HepG2 (cell line): ENCODE data around the gene TUBB3. TPM values are rescaled to one million over a fixed set of nuclear protein-coding genes. Genes with fewer than 3 reads are reported as not detected.
A peak's percentile ranks its signal among the peaks of the same experiment; 100 is the strongest.

ENCODE experiments used
- HDAC1 ChIP-seq: sonication (generic); formaldehyde crosslinking; IDR thresholded peaks from 2 replicates; pipeline ENCODE4 v1.5.1; 2020; ENCODE audit warnings: mild to moderate bottlenecking, missing genetic modification reagents
- HMGXB4 ChIP-seq, 2 experiments: sonication (generic) in 1 of 2; formaldehyde crosslinking in 1 of 2; IDR thresholded peaks; 2 replicates each; pipeline versions ENCODE4 v1.4.0 to v1.6.1; 2018 to 2020; ENCODE audit warnings: missing genetic modification reagents in 2 of 2, borderline replicate concordance in 1 of 2, low read depth in 1 of 2, mild to moderate bottlenecking in 1 of 2, missing biosample characterization in 1 of 2
- REL ChIP-seq: sonication (generic); formaldehyde crosslinking; conservative IDR thresholded peaks from 2 replicates; pipeline ENCODE4 v1.8.0; 2022; ENCODE audit warnings: mild to moderate bottlenecking, missing genetic modification reagents, moderate library complexity
- ZBTB8A ChIP-seq: sonication (generic); formaldehyde crosslinking; IDR thresholded peaks from 2 replicates; pipeline ENCODE4 v1.4.0; 2020; ENCODE audit warnings: mild to moderate bottlenecking, low read depth, missing genetic modification reagents, borderline replicate concordance
- ZFX ChIP-seq: sonication (generic); formaldehyde crosslinking; IDR thresholded peaks from 2 replicates; pipeline ENCODE4 v1.4.0; 2020; ENCODE audit warnings: mild to moderate bottlenecking, low read depth, missing genetic modification reagents, moderate library complexity
- ZMYM3 ChIP-seq: sonication (generic); formaldehyde crosslinking; IDR thresholded peaks from 2 replicates; pipeline ENCODE4 v1.5.1; 2020; ENCODE audit warnings: mild to moderate bottlenecking, missing genetic modification reagents
- ZNF234 ChIP-seq: sonication (generic); formaldehyde crosslinking; conservative IDR thresholded peaks from 2 replicates; pipeline ENCODE4 v1.5.1; 2020; ENCODE audit warnings: mild to moderate bottlenecking, missing genetic modification reagents
- ZNF34 ChIP-seq: sonication (generic); formaldehyde crosslinking; IDR thresholded peaks from 2 replicates; pipeline ENCODE4 v1.4.0; 2020; ENCODE audit warnings: mild to moderate bottlenecking, missing genetic modification reagents, borderline replicate concordance
- ZNF710 ChIP-seq: sonication (generic); formaldehyde crosslinking; IDR thresholded peaks from 2 replicates; pipeline ENCODE4 v1.5.0; 2020; ENCODE audit warnings: mild to moderate bottlenecking, missing genetic modification reagents, borderline replicate concordance
- ZSCAN12 ChIP-seq: sonication (generic); formaldehyde crosslinking; IDR thresholded peaks from 2 replicates; pipeline ENCODE4 v1.9.0; 2021; ENCODE audit warnings: mild to moderate bottlenecking, missing genetic modification reagents
- polyA plus RNA-seq, 8 experiments: library from polyadenylated mRNA; depleted of rRNA in 3 of 8; stranded (reverse) in 7 of 8; unstranded in 1 of 8; fragments of >200 nt; fragmentation: Illumina TruSeq in 4 of 8; extraction: Trizol in 4 of 8; gene quantifications; 2 replicates each; pipeline versions ENCODE4 v1.2.1 to v1.2.3, GENCODE V29; 2011 to 2016; ENCODE audit warnings: low read depth in 4 of 8, missing spikeins in 1 of 8, mixed read lengths in 1 of 8; ENCODE audit not compliant: insufficient read depth in 1 of 8
- total RNA-seq, 5 experiments: library from RNA; depleted of rRNA; stranded (reverse); fragments of >200 nt; fragmentation: Illumina TruSeq; extraction: Trizol; gene quantifications; 2 replicates each; pipeline ENCODE4 v1.2.3, GENCODE V29; 2016; ENCODE audit warnings: low read depth in 1 of 5
- TF ChIP-seq, protein P1 (sequence below): sonication (generic); formaldehyde crosslinking; IDR thresholded peaks from 2 replicates; pipeline ENCODE4 v1.5.1; 2020; ENCODE audit warnings: mild to moderate bottlenecking, missing genetic modification reagents, moderate library complexity

TUBB3 gene
- total and polyA plus RNA-seq, 2 of the 13 experiments (the other 11 are each of a cell fraction or from before 2014, with no cell fraction given) = 110 to 185 TPM

DNA sequence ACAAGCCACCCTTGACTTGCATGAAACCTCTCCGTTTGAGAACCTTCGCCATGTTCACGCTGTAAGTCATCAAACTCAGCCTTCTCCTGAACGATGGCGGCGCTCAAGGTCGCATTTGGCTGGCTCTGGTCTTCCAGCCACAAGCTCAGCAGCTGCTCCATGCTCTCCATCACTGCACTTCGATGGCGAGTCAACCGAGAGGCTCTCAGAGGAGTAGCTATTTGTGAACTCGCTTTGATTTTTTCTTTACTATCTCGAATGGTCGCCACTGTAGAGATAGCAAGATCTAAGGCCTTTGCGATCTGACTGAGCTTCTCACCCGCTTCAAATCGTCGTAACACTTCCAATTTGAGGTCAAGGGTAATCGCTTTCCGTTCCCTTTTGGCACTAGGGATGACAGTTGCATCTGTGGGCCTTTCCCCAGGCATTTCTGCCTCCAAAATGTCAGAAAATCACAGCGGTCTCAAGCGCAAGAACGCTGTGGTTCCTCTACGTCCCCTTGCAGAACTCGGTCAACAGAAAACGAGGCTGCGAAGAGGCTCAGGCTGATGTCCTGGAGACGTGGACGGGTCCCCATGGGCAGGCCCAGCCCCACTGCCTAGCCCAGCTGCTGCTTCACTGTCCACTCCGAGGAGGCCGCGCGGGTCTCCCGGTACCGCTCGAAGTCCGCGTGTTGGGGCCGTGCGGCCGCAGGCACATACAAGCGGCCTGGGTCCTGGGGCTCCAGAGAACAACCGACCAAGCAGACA lies 48.5 kb downstream of the TUBB3 start (continued):
- no peak; a peak in 1 of 4 replicates for TF ChIP-seq HMGXB4 (CRISPR knock-in tag; IDR thresholded peaks at IDR 0.05; ENCODE audit: borderline replicate concordance in 1 of 2, low read depth in 1 of 2)
- 0 out of 2 replicates have a peak, but pooled peaks have one; percentile 18 for TF ChIP-seq ZNF234 (CRISPR knock-in tag)
- TF ChIP-seq ZFX (CRISPR knock-in tag) = peak; percentile 80
- peak; percentile 79 for TF ChIP-seq REL (CRISPR knock-in tag)
- no peak for TF ChIP-seq ZNF710 (CRISPR knock-in tag)
- TF ChIP-seq HDAC1 (CRISPR knock-in tag) = no peak
- TF ChIP-seq, protein P1, sequence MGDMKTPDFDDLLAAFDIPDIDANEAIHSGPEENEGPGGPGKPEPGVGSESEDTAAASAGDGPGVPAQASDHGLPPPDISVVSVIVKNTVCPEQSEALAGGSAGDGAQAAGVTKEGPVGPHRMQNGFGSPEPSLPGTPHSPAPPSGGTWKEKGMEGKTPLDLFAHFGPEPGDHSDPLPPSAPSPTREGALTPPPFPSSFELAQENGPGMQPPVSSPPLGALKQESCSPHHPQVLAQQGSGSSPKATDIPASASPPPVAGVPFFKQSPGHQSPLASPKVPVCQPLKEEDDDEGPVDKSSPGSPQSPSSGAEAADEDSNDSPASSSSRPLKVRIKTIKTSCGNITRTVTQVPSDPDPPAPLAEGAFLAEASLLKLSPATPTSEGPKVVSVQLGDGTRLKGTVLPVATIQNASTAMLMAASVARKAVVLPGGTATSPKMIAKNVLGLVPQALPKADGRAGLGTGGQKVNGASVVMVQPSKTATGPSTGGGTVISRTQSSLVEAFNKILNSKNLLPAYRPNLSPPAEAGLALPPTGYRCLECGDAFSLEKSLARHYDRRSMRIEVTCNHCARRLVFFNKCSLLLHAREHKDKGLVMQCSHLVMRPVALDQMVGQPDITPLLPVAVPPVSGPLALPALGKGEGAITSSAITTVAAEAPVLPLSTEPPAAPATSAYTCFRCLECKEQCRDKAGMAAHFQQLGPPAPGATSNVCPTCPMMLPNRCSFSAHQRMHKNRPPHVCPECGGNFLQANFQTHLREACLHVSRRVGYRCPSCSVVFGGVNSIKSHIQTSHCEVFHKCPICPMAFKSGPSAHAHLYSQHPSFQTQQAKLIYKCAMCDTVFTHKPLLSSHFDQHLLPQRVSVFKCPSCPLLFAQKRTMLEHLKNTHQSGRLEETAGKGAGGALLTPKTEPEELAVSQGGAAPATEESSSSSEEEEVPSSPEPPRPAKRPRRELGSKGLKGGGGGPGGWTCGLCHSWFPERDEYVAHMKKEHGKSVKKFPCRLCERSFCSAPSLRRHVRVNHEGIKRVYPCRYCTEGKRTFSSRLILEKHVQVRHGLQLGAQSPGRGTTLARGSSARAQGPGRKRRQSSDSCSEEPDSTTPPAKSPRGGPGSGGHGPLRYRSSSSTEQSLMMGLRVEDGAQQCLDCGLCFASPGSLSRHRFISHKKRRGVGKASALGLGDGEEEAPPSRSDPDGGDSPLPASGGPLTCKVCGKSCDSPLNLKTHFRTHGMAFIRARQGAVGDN (CRISPR knock-in tag) = peak; percentile 88; the same call in 1 of the 2 replicates
- TF ChIP-seq ZSCAN12 = peak; percentile 33; the same call in 1 of the 2 replicates
- TF ChIP-seq ZNF34 = 0 out of 2 replicates have a peak, but pooled peaks have one; percentile 32
- 0 out of 2 replicates have a peak, but pooled peaks have one; percentile 4 for TF ChIP-seq ZMYM3 (CRISPR knock-in tag)
- TF ChIP-seq ZBTB8A (CRISPR knock-in tag) = peak; percentile 12; the same call in 1 of the 2 replicates
- TF ChIP-seq, all 625 proteins: peak for 120
